HEK293 (cell line): Measurements from ENCODE around the gene FZD10.

ENCODE experiments used
- CTCF ChIP-seq: fragments of 450-650 bp; formaldehyde crosslinking; IDR thresholded peaks from 2 replicates; pipeline ENCODE4 v1.5.1; 2016; ENCODE audit warnings: missing biosample characterization, missing genetic modification characterization
- PBX3 ChIP-seq: sonication (generic); formaldehyde crosslinking; IDR thresholded peaks from 2 replicates; pipeline ENCODE4 v1.8.1; 2022; ENCODE audit warnings: mild to moderate bottlenecking, moderate library complexity, missing genetic modification reagents
- ZBTB6 ChIP-seq: fragments of 450-650 bp; formaldehyde crosslinking; IDR thresholded peaks from 2 replicates; pipeline ENCODE4 v1.5.1; 2017; ENCODE audit warnings: missing biosample characterization, missing genetic modification characterization
- ZNF114 ChIP-seq: fragments of 450-650 bp; formaldehyde crosslinking; IDR thresholded peaks from 2 replicates; pipeline ENCODE4 v1.5.0; 2017; ENCODE audit warnings: missing biosample characterization, missing genetic modification characterization
- ZNF274 ChIP-seq, 2 experiments: fragments of 200-500 bp in 1 of 2; fragments of 450-650 bp in 1 of 2; sonication (Bioruptor generic) in 1 of 2; formaldehyde crosslinking in 1 of 2; IDR thresholded peaks; 2 replicates each; pipeline versions ENCODE4 v1.5.1 to v1.6.1; 2014 to 2016; ENCODE audit warnings: borderline replicate concordance in 1 of 2, inconsistent platforms in 1 of 2, low read length in 1 of 2, missing biosample characterization in 1 of 2, missing genetic modification characterization in 1 of 2
- ZNF792 ChIP-seq: fragments of 450-650 bp; formaldehyde crosslinking; IDR thresholded peaks from 2 replicates; pipeline ENCODE4 v1.5.1; 2016; ENCODE audit warnings: missing biosample characterization, missing genetic modification characterization

GRCh38 chr12:130137040-130138018 lies 24.9 kb upstream of the FZD10 start:
- TF ChIP-seq ZNF792 (tag by site-specific recombination) (no peak), ZNF114 (tag by site-specific recombination) (no peak), CTCF (no peak), ZNF274 (IDR thresholded peaks at IDR 0.05; ENCODE audit: low read length) (no peak), ZNF274 (tag by site-specific recombination; IDR thresholded peaks at IDR 0.05; ENCODE audit: borderline replicate concordance) (no peak), ZBTB6 (tag by site-specific recombination) (no peak), PBX3 (no peak)
